Progenitor cell of endocrine pancreas (in vitro differentiated cells): ENCODE measurements around the gene RNFT2. TPM values are rescaled to one million over a fixed set of nuclear protein-coding genes. Genes with fewer than 3 reads are reported as not detected.

Experiments
- DNase-seq: peaks from one replicate; pipeline ENCODE4 v3.0.0; 2021; ENCODE audit warnings: low spot score; ENCODE audit not compliant: unreplicated experiment
- H3K27ac Mint-ChIP-seq: 2 replicates; pipeline ENCODE4 v1.8.0; 2021; ENCODE audit warnings: mild to moderate bottlenecking, moderate library complexity, mixed read lengths
- H3K27me3 Mint-ChIP-seq: 2 replicates; pipeline ENCODE4 v1.8.0; 2021; ENCODE audit warnings: mixed read lengths
- H3K36me3 Mint-ChIP-seq: 2 replicates; pipeline ENCODE4 v1.8.0; 2022; ENCODE audit warnings: mixed read lengths; ENCODE audit not compliant: insufficient read depth
- H3K4me1 Mint-ChIP-seq: 2 replicates; pipeline ENCODE4 v1.8.0; 2021; ENCODE audit warnings: low read depth, mixed read lengths
- H3K4me3 Mint-ChIP-seq: 2 replicates; pipeline ENCODE4 v1.8.0; 2021; ENCODE audit warnings: low read depth, mild to moderate bottlenecking, moderate library complexity, mixed read lengths
- H3K9me3 Mint-ChIP-seq: 2 replicates; pipeline ENCODE4 v1.8.0; 2021; ENCODE audit warnings: low read depth, mixed read lengths
- total RNA-seq: library from RNA; stranded (reverse); gene quantifications from 2 replicates; pipeline ENCODE4 v1.2.1, GENCODE V29; 2021
- TF ChIP-seq, protein P1 (sequence below): fragments of 200-600 bp; sonication (generic); IDR thresholded peaks from one replicate; pipeline ENCODE4 v1.5.0; 2021; ENCODE audit warnings: antibody characterized with exemption, mild to moderate bottlenecking; ENCODE audit not compliant: unreplicated experiment

The RNFT2 gene
- total RNA-seq, 1 donor from 2014 or later: 32.1 TPM

- TF ChIP-seq, protein P1, sequence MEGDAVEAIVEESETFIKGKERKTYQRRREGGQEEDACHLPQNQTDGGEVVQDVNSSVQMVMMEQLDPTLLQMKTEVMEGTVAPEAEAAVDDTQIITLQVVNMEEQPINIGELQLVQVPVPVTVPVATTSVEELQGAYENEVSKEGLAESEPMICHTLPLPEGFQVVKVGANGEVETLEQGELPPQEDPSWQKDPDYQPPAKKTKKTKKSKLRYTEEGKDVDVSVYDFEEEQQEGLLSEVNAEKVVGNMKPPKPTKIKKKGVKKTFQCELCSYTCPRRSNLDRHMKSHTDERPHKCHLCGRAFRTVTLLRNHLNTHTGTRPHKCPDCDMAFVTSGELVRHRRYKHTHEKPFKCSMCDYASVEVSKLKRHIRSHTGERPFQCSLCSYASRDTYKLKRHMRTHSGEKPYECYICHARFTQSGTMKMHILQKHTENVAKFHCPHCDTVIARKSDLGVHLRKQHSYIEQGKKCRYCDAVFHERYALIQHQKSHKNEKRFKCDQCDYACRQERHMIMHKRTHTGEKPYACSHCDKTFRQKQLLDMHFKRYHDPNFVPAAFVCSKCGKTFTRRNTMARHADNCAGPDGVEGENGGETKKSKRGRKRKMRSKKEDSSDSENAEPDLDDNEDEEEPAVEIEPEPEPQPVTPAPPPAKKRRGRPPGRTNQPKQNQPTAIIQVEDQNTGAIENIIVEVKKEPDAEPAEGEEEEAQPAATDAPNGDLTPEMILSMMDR: no peak
- Mint-ChIP-seq H3K9me3 (no peaks in the 10 kb centered on the region), H3K27me3 (peaks cover 38% of the 10 kb centered on the region), H3K27ac (no peak overlapping the region), H3K36me3 (no peaks in the 10 kb centered on the region), H3K4me3 (no peak overlapping the region), H3K4me1 (peaks cover 29% of the 10 kb centered on the region)
- DNase-seq: no peak
Observed at GRCh38 chr12:116692605-116693004, 45.5 kb upstream of the RNFT2 start.

- Mint-ChIP-seq H3K9me3 (no peaks in the 10 kb centered on the region), H3K4me1 (peaks cover 38% of the 10 kb centered on the region), H3K27me3 (peaks cover 38% of the 10 kb centered on the region), H3K4me3 (no peak overlapping the region), H3K36me3 (no peaks in the 10 kb centered on the region), H3K27ac (peak overlapping the region; percentile 31)
- no peak for DNase-seq
- TF ChIP-seq, protein P1: no peak
Observed at GRCh38 chr12:116693286-116694227, 44.6 kb upstream of the RNFT2 start.

DNA sequence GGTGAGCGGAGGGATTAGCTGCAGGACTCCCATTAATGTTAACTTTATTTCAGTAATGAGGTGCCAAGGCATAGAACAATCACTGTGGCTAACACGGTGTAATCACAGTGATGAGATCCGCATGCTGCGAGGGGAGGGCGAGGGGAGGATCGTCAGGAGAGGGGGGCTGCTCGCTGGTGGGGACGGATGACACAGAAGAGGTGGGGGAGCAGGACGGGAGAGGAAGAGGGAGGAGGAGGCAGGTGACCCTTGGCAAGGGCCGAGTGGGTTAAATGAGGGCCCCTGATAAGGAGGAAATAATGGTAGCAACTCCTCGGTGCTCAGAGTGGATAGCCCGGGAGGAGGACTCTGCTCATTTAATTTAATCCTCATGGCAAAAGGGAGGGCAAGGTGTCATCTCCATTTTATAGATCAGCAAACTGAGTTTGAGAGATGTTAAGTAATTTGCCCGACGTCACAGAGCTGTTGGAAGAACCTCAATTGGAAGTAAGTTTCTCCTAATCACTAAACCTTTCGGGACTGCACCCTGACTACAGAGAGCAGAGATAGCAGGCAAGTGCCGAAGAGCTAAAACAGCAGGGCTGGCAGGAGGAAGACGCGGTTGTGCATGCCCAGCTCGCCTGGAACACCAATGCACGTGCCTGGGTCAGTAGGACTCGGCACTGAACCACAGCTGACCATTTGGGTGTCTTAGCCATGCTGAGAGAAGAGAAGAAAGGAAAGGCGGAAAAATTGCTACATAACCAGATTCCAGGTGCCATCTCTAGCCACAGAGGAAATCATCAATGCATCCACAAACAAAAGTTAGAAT is 43.3 kb upstream of the RNFT2 start:
- DNase-seq: no peak
- Mint-ChIP-seq H3K4me1 (peaks cover 44% of the 10 kb centered on the region), H3K9me3 (no peaks in the 10 kb centered on the region), H3K27ac (no peak overlapping the region), H3K36me3 (no peaks in the 10 kb centered on the region), H3K4me3 (no peak overlapping the region), H3K27me3 (peaks cover 38% of the 10 kb centered on the region)
- TF ChIP-seq, protein P1: no peak

DNA sequence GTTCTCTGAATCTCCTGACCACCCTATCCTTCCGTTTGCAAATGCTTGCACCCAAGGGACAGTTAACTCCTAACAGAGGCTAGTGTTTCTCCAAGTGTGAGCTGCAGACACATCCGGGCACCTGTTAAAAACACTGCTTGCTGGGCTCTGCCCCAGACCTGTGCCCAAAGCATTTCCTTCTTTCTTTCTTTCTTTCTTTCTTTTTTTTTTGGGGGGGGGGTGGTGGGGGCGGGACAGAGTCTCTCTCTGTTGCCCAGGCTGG is 42.7 kb upstream of the RNFT2 start:
- peaks cover 44% of the 10 kb centered on the region for H3K4me1 Mint-ChIP-seq
- peaks cover 38% of the 10 kb centered on the region for H3K27me3 Mint-ChIP-seq
- TF ChIP-seq, protein P1: no peak
- no peak for DNase-seq
- no peak overlapping the region for H3K4me3 Mint-ChIP-seq
- no peaks in the 10 kb centered on the region for H3K9me3 Mint-ChIP-seq
- no peaks in the 10 kb centered on the region for H3K36me3 Mint-ChIP-seq
- no peak overlapping the region for H3K27ac Mint-ChIP-seq

DNA sequence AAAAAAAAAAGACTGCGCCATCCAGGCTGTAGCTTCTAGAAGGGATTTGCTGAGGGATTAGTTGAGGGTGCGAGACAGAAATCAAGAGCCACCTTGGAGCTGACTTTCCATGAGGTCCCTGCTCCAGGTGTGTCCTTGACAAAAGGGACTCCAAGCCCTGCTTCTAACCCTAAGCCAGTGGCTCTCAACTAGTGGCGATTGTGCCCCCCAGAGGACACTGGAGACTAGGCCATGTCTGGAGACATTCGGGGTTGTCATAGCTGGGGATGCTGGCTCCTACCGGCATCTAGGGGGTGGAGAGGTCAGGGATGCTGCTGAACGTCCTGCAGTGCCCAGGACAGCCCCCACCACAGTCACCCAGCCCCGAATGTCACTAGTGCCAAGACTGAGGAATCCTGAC is 40.8 kb upstream of the RNFT2 start:
- no peak overlapping the region for H3K27ac Mint-ChIP-seq
- H3K36me3 Mint-ChIP-seq: no peaks in the 10 kb centered on the region
- peaks cover 35% of the 10 kb centered on the region for H3K27me3 Mint-ChIP-seq
- no peak for DNase-seq
- TF ChIP-seq, protein P1: peak; percentile 41
- no peaks in the 10 kb centered on the region for H3K9me3 Mint-ChIP-seq
- no peak overlapping the region for H3K4me3 Mint-ChIP-seq
- peaks cover 44% of the 10 kb centered on the region for H3K4me1 Mint-ChIP-seq
